GM12801 (cell line): Measurements from ENCODE around the gene DDN.

Experiments
- CTCF ChIP-seq: IDR thresholded peaks from one replicate; pipeline ENCODE4 v1.5.1; 2011; ENCODE audit warnings: control low read depth; ENCODE audit not compliant: insufficient read length; ENCODE audit errors: extremely low read depth

Gene DDN

DNA sequence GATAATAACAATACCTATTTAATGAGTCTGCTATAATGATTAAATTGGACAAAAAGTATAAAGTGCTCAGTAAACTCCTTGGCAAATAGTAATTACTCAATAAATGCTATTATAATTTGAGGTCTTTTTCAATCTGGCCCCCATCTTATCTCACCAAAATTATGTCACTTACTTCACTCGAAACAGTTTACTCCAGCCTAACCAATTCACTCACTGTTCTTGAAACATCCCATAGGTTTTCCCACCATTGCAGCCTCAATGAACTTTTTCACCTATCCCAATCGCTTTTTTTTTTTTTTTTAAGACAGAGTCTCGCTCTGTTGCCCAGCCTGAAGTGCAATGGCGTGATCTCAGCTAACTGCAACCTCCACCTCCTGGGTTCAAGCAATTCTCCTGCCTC, 36.9 kb upstream of the DDN start:
- no peak for TF ChIP-seq CTCF

- TF ChIP-seq CTCF = no peak
These were observed 35.1 kb upstream of the DDN start for GRCh38 chr12:49034286-49034622.

GRCh38 chr12:49033611-49034285, 34.6 kb upstream of the DDN start:
- TF ChIP-seq CTCF = no peak

DNA sequence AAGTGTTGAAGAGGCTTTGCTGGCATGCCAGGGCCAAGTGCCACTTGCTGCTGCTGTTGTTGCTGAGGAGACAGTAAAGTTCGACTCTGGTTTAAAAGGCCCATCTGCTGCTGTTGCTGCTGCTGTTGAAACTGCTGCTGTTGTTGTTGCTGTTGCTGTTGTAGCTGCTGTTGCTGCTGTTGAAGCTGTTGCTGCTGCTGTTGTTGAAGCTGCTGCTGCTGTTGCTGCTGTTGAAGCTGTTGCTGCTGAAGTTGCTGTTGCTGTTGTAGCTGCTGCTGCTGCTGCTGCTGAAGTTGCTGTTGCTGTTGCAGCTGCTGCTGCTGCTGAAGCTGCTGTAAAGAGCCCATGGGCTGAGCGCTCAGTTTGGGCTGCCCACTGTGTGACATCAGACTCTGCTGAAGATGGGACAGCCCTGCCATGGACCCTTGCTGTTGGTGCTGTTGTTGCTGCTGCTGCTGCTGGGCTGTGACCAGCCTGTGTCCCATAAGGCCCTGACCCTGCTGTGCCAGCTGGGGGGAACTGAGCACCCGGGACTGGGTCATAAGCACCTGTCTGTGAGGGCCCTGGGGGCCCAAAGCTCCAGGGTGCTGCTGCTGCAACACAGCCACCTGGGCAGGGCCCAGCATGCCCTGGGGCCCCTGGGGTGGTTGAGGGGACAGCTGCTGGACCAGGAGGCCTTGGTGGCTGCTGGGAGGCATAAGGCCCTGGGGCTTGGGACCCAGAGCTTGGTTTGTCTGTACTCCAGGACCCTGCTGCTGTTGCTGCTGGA, 33.7 kb upstream of the DDN start:
- TF ChIP-seq CTCF = no peak

- TF ChIP-seq CTCF = no peak
These were observed 33.1 kb upstream of the DDN start for GRCh38 chr12:49032276-49032675.

DNA sequence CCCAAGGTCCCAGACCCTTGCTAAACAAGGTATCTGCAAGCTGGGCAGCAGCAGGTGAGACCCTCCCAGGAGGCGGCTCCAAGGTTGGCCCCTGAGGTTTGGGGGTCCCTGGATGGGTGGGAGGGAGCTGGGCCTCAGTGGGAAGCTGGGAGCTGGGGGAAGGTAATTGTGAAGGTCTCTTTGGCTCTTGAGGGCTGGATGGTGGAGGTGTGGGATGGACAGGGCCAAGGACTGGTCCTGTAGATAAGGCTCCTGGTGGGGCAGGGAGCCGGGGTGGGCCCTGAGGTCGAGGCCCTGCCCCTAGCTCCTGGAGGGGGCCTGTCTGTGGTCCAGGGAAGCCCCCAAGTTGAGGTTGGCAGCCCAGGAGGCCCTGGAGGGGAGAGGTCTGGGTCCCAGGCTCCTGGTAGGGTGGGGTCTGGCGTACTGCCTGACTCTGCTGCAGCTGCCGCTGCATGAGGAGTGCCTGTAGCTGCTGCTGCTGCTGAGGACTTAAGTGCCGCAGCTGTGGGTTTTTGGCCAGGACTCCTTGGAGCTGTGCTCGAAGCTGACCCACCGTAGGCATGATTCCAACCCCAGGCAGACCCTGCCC, 32.5 kb upstream of the DDN start:
- no peak for TF ChIP-seq CTCF

- no peak for TF ChIP-seq CTCF
These were observed 31.8 kb upstream of the DDN start for GRCh38 chr12:49030714-49031572.
